HT-29 (cell line): ENCODE measurements around the gene TNFSF12. TPM values are rescaled to one million over a fixed set of nuclear protein-coding genes. Genes with fewer than 3 reads are reported as not detected.
"Not testable (repeated sequence)": the region's sequence is repeated elsewhere in the genome, so short reads cannot be mapped to it uniquely, and the experiment has no call there.

Source experiments
- DNase-seq: peaks from one replicate; pipeline ENCODE4 v3.0.0-alpha.2; 2015; ENCODE audit warnings: low spot score
- small RNA-seq: library from RNA; depleted of rRNA; stranded (forward); fragments of <200 nt; gene quantifications from one replicate; pipeline ENCODE3, GENCODE V24; 2014
- total RNA-seq: library from RNA; depleted of rRNA; stranded (reverse); fragments of >200 nt; shearing (Covaris generic); gene quantifications from 2 replicates; pipeline ENCODE4 v1.2.3, GENCODE V29; 2014; rRNA removed

TNFSF12 gene
- total RNA-seq, 1 experiment from 2014 or later, result not detected

DNA sequence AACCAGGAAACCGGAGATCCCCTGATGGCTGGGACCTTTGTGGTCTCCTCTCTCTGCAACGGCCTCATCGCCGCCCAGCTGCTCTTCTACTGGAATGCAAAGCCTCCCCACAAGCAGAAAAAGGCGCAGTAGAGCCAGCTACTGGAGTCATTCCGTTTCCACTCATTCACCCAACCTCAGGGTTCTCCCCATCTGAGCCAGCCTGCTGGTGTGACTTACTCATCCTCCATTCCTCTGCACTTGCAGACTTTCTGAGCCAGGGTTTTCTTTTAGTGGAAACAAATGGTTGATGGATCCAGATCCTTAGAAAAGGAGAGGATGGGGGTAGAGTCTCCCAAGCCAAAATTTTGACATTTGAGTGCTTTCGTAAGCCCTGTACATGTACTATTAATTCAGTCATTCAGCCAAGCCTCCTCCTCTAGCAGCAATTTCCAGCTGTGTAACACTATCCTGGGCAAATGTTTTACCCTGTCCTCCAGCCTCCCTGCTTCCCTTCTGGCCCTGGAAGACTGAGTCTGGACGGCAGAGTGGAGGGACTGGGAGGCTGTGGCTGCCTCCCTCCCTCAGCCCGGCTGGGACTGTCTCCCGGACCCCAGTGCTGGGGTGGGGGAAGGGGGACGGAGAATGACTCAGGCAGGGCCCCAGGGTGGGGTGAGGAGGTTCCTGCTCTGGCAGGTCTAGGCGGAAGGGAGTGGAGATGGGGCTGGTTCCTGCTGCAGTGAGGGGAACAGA is 38.7 kb downstream of the TNFSF12 start:
- DNase-seq, result no peak

DNA sequence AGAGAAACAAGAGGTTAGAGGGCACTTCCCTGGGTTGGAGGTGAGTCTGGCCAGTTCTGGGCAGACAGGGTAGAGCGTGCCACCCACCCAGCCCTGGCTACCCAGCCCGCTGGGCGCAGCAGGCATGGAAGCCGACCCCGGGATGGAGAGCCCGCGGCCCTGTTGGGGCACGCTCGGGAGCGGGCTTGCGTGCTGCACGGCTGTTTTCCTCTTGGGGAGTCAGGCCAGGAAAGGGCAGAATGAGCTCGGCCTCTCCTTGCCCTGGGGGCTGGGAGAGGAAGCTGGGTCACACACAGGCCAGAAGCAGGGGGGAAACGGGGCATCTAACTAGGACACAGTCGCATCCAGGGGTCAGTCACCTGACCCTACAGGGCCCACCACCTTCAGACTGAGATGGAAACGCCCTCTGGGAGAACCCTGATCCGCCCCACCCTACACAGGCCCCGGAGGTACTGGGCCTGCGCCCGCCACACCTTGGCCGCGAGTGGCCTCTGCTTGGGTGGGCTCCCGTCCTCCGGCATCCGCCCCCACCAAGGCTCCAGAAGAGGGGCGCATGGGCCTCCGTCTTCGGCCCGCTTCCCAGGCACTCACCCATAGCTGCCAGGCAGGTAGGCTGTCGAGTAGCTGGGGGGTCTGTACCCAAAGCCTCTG is 39.8 kb downstream of the TNFSF12 start:
- no peak for DNase-seq

DNA sequence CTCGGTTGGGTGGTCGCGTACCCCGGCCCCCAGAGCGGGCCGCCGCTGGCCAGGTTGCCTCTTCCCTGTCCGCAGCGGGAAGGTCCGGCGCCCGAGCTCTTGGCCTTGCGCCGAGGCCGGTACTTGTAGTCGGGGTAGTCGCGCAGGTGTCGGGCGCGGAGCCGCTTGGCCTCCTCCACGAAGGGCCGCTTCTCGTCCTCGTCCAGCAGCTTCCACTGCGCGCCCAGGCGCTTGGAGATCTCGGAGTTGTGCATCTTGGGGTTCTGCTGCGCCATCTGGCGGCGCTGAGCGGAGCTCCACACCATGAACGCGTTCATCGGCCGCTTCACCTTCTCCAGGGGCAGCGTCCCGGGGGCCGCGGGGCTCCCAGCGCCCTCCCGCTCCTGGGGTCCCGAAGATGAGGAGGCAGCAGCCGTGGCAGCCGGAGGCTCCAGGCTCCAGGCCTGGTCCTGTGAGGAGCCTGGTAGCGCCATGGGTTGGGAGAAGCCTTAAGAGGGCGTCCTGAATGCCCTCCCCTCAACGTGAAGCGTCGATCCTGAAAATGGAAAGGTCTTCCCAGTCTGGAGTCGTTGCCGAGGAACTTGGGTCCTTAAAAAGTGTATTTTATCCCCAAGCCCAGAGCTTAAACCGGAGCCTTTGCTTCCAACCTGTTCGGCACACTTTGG is 40.5 kb downstream of the TNFSF12 start:
- no peak for DNase-seq

DNA sequence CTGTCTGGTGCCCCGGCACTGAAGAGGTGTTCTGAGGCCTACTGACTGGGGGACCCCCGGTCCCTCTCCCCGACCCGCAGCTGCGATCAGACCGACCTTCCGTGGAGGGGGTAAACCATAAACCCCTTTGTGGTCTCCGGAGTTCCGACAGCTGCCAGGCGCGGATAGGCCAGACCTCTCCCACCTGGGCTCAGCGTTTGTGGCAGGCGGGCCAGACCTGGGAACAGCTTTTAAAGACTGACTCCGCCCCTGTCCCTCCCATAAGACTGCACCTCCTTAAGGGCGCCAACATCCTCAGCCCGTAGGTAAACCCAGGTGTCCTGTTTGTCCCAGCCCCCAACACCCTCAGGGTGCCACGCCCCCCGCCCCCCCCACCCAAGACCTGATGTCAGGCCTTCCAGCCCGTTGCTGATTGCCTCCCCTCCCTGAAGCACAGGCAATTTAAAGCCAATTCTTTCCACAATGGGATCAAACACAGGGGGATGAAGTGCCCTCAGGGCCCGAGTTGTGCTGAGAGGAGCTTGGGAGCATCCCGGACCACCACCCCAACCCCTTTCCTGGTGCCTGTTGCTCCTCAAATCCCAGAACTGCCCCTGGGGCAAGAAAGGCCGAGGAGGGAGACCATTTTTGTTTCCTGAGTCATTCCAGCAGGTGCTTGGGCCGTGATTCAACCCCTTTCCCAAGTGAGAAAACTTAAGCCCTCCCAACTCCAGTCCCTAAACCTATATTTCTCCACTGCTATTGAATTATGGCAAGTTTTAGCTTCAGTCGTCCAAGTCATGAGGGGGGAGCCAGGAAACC is 41.2 kb downstream of the TNFSF12 start, which contains the start of gene SOX15:
TSS of gene SOX15 (minus strand) at position 204 of the 801 bp plus-strand sequence. CDS start 418 bp downstream, outside the sequence.
- no peak for DNase-seq

DNA sequence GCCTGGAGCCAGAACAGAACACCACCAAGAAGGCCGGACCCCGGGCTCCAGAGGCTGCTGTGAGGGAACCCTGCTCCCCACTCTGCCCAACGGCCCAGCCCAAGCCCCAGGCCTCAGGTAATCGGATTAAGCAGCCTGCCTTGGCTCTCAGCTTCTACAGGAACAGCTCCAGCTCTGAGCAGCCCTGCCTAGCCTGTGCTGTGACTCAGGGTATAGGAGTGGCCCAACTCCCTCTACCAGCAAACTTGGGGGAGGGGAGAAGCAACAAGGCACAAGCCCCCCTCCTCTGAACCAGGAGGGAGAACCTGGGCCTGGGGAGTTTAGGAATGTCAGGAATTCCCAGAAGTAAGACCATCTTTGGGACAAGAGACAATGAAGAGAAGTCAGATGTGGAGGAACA is 41.9 kb downstream of the TNFSF12 start:
- no peak for DNase-seq

DNA sequence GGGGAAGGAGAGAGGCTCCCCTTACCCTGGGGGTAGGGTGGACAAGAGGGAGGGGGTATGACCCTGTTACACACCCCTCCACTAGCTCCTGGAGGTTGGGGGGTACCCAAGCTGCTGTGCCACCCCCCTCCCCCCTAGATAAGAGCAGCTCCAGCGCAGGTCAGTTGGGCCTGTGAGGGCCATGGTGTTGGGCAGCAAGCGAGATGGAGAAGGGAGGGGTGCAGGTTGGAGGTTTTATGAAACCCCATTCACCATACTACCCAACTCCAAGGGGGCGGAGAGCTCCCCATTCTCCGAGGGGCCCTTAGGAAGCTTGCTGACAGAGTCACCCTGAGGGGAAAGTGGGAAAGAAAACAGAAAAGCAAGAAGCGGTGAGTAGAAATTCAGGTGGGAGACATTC is 42.7 kb downstream of the TNFSF12 start:
- no peak for DNase-seq

DNA sequence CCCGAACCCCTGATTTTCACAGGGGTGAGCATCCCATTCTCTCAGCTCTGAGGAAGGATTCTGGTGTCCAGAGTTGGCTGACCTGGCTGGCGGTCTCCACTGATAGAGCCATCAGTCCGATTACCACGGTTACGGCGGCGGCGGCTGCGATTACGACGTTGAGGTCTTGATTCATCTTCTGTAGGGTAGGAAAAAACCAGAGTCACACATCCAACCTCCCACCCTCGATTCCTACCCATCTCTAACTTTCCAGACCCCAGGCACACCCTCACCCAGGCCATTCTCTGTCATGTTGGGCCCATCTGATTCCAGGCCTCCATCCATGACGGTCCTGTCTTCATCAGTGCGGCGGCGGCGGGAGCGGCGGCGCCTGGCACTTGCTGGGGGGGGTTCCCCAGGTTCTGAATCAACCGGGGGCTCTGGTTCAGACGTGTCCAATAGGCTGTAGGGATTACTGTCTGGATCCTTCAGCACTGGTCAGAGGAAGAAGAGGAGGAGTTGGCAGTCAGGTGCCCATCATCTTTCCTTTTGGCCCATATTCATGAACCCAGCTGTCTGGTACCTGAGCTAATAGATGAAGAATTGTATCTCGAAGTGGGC is 43.7 kb downstream of the TNFSF12 start:
- DNase-seq, result no peak

DNA sequence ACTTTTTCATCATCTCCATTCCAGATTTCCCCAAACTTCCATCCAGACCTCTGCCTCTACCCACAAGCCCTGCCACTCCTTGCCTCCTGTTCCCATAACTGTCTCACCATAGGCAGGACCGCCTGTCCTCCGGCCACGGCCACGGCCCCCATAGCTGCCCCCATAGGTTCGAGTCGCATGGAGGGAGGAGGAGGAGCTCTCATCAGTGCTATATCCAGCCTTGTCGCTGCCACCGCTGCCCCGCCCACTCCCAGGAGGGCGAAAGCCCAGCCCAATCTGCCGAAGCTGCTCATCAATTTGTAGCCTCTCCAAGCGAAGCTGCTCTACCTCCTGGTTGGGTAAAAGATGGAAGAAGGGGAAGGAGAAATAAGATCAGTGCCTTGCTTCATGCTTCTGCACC is 44.4 kb downstream of the TNFSF12 start:
- DNase-seq, result no peak

DNA sequence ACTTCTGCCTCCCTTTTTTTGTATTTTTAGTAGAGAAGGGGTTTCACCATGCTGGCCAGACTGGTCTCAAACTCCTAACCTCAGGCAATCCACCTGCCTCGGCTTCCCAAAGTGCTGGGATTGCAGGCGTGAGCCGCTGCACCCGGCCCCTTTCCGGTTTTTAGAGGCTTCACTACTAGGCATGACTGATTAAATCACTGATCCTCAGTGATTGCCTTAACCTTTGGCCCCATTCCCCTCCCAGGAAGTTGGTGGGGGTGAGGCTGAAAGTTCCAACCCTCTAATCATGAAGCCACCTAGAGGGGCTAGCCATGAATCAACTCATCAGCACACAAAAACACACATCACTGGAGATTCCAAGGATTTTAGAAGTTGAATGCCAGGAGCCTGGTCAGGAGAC is 48.7 kb downstream of the TNFSF12 start:
- not testable (repeated sequence) for DNase-seq

DNA sequence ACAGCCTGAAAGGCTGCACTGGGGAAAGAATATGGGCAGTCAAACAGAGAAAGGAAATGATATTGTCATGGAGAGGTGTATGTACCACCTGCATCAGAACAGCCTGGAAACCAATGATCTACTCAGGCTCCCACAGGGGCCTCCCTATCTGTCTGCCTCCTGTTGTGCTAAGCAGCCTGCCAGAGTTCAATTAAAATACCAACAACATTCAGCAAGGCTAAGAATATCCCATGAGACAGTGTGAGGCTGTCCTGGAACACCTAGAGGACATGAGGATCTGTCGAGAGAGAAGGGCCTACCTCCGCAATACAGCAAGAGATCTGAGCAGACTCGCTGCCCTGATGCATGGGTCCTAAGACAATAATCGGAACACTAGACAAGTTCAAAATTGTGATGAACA is 57.4 kb downstream of the TNFSF12 start:
- no peak for DNase-seq

Small RNA genes within 50 kb of the gene (small RNA-seq; reads per million reads assigned to genes)
- gene CD68 (not detected), gene RF00019 (not detected), gene SNORA48 (not detected), gene SNORD10 (not detected)

Other genes starting within 250 kb of the TNFSF12 start
- gene EIF5A, start 241.4 kb upstream of the TNFSF12 start, total RNA-seq, result 915 and 962 TPM in 2 replicates
- 45.7 and 49.0 TPM in 2 replicates for gene GPS2, start 233.7 kb upstream of the TNFSF12 start, total RNA-seq
- gene NEURL4, start 219.7 kb upstream of the TNFSF12 start, total RNA-seq, result 18.0 and 21.1 TPM in 2 replicates
- 0.08 TPM in 1 of 2 replicates, not detected in the other for gene ACAP1, start 212.5 kb upstream of the TNFSF12 start, total RNA-seq
- 5.0 and 6.2 TPM in 2 replicates for gene KCTD11, start 196.9 kb upstream of the TNFSF12 start, total RNA-seq
- not detected in 2 replicates for gene TMEM95, start 193.9 kb upstream of the TNFSF12 start, total RNA-seq
- gene TNK1, start 168.0 kb upstream of the TNFSF12 start, total RNA-seq, result 4.8 and 9.4 TPM in 2 replicates
- gene PLSCR3, start 154.5 kb upstream of the TNFSF12 start, total RNA-seq, result 28.5 and 32.4 TPM in 2 replicates
- gene TMEM256, start 145.0 kb upstream of the TNFSF12 start, total RNA-seq, result 84.6 and 111 TPM in 2 replicates
- gene NLGN2, start 141.2 kb upstream of the TNFSF12 start, total RNA-seq, result 2.2 and 2.7 TPM in 2 replicates
- not detected in 2 replicates for gene SPEM1, start 128.7 kb upstream of the TNFSF12 start, total RNA-seq
- not detected in 2 replicates for gene SPEM2, start 123.4 kb upstream of the TNFSF12 start, total RNA-seq
- not detected in 2 replicates for gene SPEM3, start 120.2 kb upstream of the TNFSF12 start, total RNA-seq
- 11.7 and 19.4 TPM in 2 replicates for gene TMEM102, start 113.6 kb upstream of the TNFSF12 start, total RNA-seq
- 0.46 and 0.52 TPM in 2 replicates for gene FGF11, start 109.5 kb upstream of the TNFSF12 start, total RNA-seq
- gene CHRNB1, start 104.0 kb upstream of the TNFSF12 start, total RNA-seq, result 0.83 and 1.6 TPM in 2 replicates
- gene ZBTB4, start 69.4 kb upstream of the TNFSF12 start, total RNA-seq, result 8.4 and 10.0 TPM in 2 replicates
- gene SLC35G6, start 67.6 kb upstream of the TNFSF12 start, total RNA-seq, result 0.28 TPM in 1 of 2 replicates, not detected in the other
- gene POLR2A, start 64.7 kb upstream of the TNFSF12 start, total RNA-seq, result 26.0 and 58.6 TPM in 2 replicates
- 15.6 and 19.1 TPM in 2 replicates for gene TNFSF13, start 9.7 kb downstream of the TNFSF12 start, total RNA-seq
- 73.2 and 74.3 TPM in 2 replicates for gene SENP3, start 12.9 kb downstream of the TNFSF12 start, total RNA-seq
- 4.0 and 6.6 TPM in 2 replicates for gene CD68, start 30.6 kb downstream of the TNFSF12 start, total RNA-seq
- 79.8 and 81.4 TPM in 2 replicates for gene MPDU1, start 34.8 kb downstream of the TNFSF12 start, total RNA-seq
- 0.70 TPM in 1 of 2 replicates, not detected in the other for gene SOX15, start 41.0 kb downstream of the TNFSF12 start, total RNA-seq
- 23.8 and 30.3 TPM in 2 replicates for gene FXR2, start 65.8 kb downstream of the TNFSF12 start, total RNA-seq
- gene SAT2, start 78.8 kb downstream of the TNFSF12 start, total RNA-seq, result 3.2 and 5.4 TPM in 2 replicates
- gene SHBG, start 81.1 kb downstream of the TNFSF12 start, total RNA-seq, result 0.13 TPM in 1 of 2 replicates, not detected in the other
- not detected in 2 replicates for gene ATP1B2, start 101.9 kb downstream of the TNFSF12 start, total RNA-seq
- gene TP53, start 138.4 kb downstream of the TNFSF12 start, total RNA-seq, result 57.1 and 61.0 TPM in 2 replicates
- gene WRAP53, start 139.4 kb downstream of the TNFSF12 start, total RNA-seq, result 18.5 and 23.0 TPM in 2 replicates
- not detected in 2 replicates for gene EFNB3, start 156.1 kb downstream of the TNFSF12 start, total RNA-seq
- gene DNAH2, start 168.7 kb downstream of the TNFSF12 start, total RNA-seq, result 0.21 TPM in 1 of 2 replicates, not detected in the other